ENCODE results near the gene CDR2.
"Not testable (repeated sequence)": the region's sequence is repeated elsewhere in the genome, so short reads cannot be mapped to it uniquely, and the experiment has no call there.

Gene CDR2

DNA sequence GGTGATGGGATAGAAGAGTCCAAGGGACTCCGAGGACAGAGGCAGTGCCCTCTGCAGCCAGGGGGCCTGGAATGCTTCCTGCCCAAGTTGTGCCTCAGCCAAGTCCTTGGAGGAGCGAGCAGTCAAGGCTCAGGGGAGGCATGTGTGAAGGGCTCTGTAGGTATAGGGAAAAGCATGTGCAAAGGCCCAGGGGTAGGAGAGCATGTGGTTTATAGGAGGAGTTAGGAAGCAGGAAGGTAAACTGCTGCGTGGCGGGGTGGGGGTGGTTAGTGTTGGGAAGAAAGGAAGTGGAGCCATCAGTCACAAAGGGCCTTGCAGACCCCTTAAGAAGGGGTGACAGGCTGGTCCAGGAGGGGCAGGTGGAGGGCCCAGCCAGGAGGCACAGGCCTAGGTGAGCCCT is 70.0 kb downstream of the CDR2 start:
- no peak for DNase-seq (ENCODE audit: low read depth)

DNA sequence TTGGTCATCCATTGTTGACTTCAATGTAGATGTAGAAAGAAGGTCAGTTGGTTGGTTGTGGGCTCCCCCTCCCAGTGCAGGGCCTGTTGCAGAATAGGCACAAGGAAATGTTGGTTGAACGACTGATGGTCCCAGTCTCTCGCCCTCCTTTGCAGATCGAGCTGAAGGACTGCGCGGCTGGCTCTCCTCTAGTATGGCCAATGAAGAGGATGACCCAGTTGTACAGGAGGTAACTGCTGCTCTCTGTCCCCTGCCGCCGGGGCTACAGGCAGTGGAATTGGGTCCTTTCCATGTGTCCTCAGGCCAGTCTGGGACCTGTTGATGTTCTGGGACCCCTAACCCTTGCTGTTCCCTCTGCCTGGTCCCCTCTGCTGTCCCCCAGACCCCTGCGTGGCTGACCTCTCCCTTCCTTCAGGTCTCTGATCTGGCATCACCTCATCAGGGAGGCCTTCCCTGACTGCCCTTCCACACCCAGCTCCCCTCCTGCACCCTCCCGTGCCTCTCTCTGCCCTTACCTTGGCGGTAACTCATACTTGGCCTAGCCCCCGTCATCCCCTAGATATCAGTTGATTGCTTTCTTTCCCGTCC is 71.5 kb downstream of the CDR2 start:
- DNase-seq (ENCODE audit: low read depth), result no peak

DNA sequence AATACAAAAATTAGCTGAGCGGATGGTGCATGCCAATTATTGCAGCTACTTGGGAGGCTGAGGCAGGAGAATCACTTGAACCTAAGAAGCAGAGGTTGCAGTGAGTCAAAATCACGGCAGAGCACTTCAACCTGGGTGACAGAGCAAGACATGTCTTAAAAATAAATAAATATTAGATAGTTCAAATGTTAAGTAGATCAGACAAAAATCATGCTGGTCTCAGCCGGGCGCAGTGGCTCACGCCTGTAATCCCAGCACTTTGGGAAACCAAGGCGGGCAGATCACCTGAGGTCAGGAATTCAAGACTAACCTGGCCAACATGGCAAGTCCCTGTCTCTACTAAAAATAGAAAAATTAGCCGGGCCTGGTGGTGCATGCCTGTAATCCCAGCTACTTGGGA is 73.0 kb downstream of the CDR2 start:
- not testable (repeated sequence) for DNase-seq (ENCODE audit: low read depth)

DNA sequence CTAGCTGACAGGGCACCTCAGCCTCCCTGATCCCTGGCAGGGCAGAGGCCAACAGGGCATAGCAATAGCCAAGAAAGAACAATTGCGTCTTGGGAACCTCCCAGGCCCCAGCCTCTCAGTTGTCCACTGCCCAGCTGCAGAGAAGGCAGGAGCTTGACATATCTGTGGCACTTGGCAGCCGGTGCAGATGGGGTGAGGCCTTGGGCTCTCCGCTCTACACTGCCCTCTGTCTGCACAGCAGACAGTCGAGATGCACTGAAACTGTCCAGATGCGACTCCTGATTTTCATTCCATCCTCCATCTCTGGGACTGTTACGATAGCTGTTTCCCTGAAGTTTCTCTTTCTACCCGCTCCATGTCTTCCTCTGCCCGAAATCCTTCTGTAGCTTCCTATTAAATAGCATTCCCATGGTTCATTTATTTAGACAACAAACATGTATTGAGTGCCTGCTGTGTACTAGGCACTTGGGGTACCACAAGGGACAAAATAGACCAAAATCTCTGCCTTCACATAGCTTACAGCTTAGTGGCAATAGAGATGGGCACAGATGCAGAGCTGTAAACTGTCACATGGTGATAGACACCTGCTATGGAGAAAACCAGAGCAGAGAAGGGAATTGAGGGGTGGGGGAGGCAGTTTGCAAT is 73.9 kb downstream of the CDR2 start:
- DNase-seq (ENCODE audit: low read depth), result no peak

DNA sequence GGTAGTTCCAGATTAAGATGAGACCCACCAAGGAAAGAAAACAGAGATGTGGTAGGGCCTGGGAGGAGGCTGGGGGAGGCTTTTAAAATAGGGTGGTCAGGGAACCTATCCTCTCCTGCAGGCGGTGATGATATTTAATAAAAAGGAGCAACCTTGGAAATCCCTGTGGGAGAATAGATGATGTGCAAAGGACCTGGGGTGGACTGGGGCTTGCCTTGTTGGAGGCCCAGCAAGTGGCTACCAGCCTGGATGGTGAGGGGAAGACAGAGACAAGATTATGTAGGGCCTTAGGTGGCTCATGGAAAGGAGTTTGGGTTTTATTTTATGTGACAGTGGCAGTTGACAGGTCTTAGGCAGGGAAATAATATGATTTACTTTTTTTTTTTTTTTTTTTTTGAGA is 75.4 kb downstream of the CDR2 start:
- DNase-seq (ENCODE audit: low read depth), result no peak

DNA sequence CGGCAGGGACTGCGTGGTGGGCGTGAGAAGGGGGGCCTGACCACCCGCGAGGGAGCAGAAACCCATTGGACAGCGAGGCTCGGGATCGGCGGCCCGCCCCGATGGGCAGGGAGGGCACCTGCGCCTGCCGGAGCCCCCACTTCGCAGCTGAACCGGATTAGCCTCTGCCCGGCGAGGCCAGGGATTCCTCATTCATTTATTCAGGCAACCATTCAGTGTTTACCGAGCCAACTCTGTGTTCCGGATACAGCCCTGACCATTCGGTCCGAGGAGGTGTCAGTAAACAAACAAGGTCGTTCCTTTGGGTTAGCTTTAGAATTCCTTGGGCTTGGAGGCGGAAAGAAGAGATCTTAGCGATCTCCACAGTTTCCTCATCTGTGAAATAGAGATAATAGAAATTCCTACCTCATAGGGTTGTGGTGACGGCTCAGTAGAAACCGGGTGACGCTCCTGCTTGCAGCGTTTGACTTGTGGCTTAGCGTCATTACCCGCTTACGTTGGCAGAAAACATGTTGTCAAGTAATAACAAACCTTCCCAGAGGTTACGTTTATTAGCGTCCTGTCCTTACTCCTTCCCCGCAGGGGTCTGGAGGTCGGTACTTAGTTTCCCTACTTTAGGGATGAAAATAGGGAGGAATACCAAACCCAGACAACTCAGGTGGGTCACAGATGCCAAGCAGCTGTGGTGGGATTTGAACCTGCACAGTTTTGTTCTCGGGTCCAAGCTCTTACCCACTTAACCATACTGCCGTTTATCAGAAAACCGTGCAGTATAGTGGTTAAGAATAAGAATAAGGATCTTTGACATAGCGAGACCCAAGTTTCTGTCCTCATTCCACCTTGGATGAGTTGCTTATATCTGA is 76.3 kb downstream of the CDR2 start:
- DNase-seq (ENCODE audit: low read depth), result peak; percentile 92

DNA sequence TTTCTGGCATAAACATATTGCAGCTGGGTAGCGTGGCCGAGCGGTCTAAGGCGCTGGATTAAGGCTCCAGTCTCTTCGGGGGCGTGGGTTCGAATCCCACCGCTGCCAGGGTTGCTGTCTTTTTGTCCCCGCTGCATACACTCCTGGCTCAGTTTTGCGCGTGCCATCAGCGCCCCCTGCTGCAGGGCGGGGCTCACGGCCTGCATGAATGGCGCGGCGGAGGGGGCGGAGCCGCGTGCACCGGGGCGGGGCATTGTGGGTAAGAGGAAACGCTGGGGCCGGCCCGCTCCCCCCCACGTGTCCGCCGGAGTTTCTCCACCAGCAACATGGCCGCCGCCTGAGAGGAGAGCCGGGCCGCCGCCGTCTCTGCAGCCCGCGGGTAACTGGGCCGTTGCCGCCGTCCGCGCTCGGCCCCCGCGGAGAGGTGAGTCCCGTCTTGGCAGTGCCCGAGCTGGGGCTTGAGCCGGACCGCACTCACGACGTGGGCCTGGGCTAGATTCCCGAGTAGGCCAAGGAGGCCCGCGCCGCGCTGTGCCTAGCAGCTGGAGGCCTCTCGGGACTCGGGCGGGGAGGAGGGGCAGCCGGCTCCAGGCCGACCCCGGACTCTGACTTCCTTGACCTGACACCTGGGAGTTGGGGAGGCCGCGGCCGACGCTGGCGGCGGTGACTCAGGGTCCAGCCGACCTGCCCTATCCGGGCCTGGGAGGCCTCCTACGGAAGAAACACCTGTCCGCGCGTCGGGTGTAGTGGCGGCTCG is 77.1 kb downstream of the CDR2 start, which contains the start of gene POLR3E:
TSS of gene POLR3E (plus strand) at position 296 of the 757 bp plus-strand sequence. CDS start 5,560 bp downstream, outside the sequence.
- DNase-seq (ENCODE audit: low read depth), result peak; percentile 92

DNA sequence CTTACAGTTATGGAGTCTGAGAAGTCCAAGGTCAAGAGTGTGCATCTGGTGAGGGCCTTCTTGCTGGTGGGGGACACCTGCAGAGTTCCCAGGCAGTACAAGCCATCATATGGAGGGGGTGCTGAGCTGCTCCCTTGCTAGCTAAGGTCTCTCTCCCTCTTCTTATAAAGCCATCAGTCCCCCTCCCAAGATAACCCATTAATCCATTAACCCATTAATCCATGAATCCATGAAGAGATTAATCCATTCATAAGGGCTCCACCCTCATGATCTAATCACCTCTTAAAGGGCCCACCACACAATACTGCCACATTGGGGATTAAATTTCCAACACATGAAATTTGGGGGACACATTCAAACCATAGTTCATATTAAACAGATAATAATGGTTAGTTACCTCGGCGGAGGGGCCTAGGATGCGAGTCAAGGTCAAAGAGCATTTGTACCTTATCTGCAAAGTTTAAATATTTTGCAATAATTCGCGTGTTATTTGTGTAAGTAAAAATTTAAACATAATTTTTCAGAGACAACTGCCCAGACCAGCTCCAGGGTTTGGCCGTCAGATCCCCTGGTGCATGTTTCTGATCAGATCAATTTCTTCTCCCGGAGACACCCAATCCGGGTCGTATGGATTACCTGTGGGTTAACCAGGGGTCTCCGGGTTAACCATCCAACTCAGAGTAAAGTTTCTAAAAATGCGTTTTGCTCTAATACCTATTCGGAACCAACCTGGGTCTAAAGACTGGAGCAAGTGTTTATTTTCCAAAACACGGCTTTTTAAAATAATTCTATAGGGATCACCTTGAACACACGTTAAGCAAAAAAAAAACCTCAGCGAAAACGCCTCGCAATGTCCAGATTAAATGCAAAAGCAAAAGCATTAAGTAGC is 78.0 kb downstream of the CDR2 start:
- DNase-seq (ENCODE audit: low read depth), result no peak
